HuH-7.5 (cell line): Measurements from ENCODE around the gene DMRTB1.

Experiments
- DNase-seq: peaks from one replicate; pipeline ENCODE4 v3.0.0; 2011; ENCODE audit warnings: low spot score

DMRTB1 gene

DNA sequence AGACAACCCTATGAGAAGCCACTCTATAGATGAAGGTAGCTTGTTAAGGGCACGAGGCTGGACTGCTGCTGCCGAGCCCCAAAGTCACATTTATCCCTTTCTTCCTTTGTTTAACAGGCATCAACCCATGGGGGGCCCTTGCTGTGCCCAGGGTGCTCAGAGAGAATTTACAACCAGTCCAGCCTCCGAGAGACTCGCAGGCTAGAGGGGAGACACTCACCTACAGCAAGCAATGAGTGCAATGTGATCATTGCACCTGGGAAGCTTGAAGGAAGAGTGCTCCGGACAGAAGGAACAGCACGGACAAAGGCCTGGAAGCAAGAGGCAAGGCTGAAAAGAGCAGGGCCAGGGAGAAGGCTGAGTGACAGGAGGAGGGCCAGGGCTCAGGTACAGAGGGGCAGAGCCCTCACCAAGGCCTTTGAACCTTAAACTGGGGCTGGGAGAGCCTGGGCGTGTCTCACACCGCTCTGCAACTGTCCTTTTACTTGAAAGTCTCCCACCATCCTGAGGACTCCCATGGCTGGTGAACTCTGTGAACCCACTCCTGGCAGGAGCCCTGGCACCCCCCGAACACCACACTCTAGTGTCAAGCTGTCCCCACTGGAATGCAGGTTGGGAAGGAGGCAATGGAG, 27.3 kb downstream of the DMRTB1 start:
- DNase-seq, result no peak

DNA sequence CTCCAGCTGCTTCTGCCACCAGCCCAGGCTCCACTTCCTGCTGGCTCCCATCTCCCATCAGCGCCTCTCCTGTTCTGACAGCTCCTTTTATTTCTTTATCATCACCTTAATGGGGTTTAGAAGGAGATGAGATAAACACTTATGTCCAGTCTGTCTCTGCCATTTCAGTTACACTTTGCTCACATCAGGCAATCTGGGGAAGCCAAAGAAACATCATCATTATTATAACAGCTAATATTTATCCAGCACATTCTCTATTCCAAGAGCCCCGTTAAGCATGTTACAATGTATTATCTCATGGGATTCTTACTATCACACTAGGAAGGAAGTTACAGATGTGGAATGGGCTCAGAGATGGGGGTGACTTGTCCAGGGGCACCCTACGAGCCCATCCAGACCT, 31.2 kb downstream of the DMRTB1 start:
- DNase-seq, result no peak

DNA sequence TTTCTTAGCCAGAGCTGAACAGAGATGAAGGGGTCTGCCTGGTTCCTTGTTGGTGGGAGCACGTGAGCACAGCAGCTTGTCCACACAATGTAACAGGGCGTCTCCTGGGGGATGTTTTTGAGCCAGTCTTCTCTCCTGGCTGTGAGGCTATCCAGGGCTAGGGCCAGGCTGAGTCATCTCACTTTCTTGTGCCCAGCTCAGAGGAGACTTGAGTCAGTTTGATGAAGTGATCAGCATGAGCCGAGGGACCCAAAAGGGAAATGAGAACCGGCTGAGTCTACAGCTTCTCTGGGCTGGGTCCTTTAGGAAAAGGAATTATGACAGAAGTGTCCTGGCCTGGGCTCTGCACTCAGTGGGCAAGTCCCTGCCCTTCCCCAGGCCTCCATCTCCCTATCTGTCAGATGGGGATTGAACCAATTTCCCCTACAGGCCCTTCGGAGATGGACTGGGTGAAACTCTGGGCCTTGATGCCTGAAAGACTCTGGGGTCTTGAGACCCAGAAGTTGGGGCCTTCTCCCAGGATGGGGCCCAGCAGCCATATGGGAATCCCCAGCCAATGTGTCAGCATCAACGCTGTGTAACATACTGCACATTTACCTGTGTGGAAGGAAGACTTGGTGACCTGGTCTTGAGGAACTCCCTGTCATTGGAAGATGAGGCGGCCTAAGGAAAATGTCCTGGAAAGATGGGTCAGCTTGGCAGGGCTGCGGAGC, 36.6 kb downstream of the DMRTB1 start:
- DNase-seq, result no peak

DNA sequence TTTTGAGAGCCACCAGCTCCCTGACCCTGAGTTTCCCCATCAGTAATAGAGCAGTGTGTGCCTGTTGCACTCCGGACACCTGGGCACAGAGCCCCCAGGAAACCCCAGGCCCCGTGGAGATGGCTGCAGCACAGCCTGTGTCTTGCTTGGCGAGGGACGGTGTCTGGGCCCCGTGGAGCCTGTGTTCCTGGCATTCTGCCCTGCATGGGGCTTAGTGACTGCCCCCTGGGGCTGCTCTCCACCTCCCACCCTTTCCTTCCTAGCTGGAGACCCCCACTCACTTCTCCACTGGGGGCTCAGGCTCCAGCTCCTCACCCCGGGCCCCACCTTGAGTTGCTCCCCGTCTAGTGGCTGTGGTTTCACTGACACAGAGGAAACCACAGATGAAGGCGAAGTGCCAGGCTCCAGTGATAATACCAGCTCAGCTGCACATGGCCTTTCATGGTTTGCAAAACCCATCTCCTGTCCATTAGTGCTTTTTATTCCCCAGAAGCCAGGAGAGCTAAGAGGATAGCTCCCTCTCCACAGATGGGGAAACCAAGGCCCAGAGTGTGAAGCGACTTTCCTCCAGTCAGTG, 39.4 kb downstream of the DMRTB1 start:
- no peak for DNase-seq

DNA sequence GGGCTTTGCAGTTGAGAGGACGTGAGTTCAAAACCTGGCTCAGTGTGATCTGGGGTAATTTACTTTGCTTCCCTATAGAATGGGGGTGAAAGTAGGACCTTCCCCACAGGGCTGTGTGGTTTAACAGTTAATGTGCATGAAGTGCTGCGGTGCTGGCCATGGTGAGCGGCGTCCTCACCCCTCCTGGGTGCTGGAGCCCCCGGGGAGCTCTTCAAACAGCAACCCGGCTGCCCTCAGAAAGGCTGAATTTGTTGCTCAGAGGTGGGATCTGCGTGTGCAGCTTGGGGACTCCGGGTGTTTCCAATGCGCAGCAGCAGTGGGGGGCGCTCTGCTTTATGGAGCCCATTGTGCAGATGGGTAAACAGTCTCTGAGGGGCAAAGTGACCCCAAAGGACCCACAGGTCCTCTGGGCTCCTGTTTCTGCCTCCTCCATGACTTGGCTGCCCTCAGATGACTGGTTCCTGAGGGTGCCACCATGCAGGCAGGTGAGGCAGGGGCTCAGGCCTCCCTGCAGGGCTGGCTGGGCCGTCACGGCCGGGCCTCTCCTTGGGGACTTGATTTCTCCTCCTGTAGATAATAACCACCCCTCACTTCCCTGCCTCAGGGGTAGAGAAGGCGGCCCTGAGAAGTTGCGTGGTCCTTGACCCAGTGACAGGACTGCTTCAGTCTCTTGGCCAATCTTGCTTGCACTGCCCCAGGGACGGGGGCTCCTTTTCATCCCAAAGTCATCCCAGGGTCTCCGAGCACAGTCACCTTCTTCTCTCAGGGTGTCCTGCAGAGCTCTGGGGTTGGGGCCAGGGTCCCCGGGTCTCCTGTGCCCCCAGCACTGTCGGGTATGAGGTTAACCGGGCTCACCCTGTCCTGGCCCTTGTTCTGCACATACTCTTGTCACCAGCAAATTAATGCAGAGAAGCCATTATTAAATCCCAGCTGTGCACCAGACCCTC, 40.3 kb downstream of the DMRTB1 start:
- no peak for DNase-seq

DNA sequence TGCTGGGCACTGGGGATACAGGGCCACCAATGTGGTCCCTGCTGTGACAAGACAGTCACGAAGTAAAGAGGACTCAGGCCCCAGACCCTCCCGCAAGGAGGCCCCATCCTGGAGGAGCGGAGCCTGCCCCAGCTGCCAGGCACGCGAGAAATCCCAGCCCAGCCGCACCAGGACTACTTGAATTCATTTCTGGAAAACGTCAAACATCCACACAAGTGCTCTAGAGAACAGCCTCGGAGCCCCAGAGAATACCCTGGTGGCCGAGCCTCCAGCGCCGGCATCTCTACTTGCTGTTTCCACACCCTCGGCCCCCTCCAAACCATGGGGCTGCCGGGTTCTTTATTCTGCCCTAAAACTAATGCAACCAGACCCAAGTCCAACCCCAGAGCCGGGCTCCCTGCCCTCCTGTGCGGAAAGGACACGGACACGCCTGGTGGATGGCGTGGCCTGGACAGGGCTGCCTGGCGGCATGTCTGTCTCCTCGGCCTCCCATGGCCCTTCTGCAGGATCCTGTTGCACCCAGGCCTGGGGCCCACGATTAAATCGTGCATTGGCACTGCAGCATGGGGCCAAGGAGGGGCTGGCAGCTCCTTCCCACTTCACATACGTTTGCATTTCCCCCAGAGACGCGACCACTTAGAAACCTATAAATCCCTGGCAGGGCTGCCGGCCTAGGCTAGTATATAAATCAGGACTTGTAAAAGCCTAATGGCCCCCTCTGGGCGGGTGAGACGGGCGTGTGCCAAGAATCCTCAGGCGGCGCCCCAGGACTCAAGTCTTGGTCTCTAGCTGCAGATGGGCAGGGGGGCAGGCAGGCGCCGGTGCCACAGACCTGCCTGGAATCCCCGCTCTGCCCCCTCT, 41.2 kb downstream of the DMRTB1 start:
- no peak for DNase-seq

DNA sequence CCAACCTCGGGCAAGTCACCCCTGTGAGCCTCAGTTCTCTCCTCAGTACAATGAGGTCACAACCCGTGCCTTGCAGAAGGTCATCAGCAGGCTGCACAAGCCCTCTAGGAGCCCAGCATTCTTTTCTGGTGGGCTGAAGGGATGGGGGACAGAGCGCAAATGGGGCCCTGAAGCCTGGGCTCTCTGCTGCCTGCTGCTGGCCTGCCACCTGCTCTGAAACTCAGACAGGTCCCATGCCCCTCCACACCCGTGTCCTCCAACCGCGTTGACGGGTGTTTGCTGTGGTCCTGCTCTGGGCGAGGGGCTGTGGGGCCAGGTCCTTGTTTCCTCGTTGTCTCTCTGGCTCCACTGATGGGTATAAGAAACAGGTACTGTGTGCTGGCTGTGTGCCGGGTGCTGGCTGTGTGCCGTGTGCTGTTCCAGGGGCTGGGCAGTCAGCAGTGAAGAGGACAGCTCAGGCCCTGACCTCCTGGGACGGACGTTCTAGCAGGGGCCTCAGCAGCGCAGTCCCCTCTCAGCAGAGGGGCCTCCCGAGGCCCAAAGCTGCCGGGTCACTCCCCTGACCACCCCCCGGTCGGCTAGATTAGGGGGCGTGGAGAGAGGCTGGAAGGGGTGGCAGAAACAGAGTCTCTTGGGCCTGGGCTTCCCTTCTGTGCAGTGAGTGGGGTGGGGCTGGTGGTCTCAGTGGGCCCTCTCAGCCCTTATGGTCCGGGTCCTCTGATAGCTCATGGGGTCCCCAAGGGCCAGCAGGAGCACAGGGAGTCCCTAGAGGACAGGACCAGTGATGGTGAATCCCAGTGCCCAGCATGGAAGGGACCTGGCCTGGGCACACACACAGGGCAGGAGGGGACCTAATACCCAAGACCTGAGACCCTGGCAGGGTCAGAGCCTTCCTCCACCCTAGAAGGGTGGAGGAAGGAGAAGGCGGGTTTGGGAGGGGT, 42.1 kb downstream of the DMRTB1 start:
- DNase-seq, result no peak

DNA sequence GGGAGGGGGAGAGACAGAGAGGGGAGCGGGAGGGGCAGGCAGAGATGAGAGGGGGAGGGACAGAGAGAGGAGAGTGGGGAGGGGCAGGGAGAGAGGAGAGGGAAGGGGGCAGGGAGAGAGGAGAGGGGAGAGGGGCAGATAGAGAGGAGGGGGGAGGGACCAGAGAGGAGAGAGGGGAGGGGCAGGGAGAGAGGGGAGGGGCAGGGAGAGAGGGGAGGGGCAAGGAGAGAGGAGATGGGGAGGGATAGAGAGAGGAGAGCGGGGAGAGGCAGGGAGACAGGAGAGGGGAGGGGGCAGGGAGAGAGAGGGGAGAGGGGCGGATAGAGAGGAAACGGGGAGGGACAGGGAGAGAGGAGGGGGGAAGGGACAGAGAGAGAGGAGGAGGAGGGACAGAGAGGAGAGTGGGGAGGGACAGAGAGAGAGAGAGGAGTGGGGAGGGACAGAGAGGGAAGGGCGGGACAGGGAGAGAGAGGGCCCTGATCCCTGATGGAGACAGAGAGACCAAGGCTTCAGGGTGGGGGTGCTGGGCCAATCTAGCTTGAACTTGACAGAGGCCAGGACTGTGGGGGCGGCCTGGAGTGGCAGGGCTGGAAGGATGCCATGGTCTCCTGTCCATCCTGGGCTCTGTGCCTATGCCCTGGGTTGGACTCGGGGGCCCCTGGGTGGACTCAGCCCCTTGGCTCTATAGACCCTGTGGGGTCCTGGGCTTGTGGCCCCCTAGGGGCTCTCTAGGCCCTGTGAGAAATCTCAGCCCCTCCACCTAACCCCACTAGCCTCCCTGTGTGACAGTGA, 43.6 kb downstream of the DMRTB1 start:
- no peak for DNase-seq

DNA sequence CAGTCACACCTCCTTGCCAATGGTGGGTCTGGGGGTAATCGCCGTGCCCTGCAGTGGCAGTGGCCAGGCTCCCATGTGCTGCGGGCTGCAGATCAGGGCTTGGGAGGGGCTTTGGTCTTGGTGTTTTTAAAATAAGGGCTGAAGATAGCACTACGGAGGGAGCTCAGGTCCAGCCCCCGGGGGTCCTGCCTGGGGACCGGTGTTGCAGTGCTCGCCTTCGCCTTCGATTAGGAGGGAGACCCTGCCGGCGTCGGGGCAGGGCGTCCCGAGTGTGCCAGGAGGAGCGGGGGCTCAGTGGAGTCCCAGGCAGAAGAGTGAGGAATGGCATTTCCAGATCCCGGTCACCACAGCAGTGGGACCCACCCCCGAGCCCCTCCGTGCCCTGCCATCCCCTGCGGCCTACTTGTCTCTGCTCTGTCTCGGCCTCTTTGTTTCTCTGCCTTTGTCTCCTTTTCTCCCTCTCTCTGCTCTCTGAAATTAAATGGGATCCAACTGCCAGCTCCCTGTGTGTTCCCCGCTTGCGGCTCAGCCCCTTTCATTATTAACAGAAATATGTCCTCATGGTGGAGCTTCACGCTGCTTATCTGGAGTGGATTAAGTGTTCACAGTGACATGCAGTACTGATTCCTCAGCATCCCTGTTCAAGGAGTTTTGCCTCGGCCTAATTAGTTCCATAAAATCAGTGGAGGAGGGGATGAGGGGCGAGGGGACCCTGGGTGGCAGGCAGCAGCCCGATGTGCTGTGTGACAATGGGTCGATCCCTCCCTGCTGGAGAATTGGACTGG, 44.4 kb downstream of the DMRTB1 start:
- no peak for DNase-seq

DNA sequence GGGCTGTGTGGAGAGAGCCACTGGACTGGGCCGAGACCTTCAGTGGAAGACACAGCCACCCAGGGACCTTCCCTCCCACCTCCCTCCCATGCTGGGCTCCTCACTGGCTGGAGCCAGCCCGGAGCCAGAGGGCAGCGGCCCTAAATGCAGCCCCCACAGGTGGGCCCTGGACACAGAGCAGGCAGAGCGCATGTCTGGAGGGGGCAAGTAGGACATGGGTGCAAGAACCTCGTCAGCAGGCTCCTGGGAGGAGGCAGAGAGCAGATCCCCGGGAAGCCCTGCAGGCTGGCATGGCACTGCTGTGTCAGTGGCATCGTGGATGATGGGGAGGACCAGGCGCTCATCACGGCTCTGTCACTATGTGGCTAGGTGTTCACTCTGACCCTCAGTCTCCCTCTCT, 45.7 kb downstream of the DMRTB1 start:
- DNase-seq, result no peak

DNA sequence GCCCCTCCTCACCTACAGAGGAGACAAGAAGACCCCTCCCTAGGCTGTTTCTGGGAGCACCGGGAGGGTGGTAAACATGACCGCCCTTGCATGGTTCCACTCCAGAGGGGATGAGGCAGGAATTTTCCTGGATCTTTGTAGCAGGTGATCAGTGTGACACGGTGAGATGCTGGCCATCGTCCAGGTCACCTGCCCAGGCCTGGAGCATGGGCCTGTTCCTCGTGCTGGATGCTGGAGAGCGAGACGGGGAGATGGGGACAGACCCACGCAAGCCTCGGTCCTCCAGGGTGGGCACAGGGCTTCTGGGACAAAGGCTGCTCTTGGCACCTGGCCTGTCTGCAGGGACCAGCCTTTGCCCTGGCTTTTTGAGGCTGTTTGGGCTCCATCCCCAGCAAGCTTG, 46.2 kb downstream of the DMRTB1 start:
- no peak for DNase-seq

DNA sequence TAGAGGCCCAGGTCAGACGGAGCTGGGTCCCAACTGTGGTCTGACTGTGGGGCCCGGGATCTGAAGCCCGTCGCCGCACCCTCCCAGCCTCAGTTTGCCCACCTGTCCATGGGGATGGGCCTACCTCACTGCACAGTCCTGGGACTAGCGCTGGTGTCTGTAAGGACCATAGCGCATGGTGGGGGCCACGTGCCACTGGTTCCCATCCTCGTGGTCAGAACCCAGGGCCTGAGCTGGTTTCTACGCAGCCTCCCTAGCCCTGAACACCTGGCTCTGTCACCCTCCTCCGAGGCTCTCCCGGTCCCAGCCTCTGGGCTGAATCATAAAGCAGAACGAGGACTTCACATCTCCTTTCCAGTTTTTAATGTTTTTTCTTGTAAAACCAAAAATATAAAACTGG, 46.7 kb downstream of the DMRTB1 start:
- no peak for DNase-seq

DNA sequence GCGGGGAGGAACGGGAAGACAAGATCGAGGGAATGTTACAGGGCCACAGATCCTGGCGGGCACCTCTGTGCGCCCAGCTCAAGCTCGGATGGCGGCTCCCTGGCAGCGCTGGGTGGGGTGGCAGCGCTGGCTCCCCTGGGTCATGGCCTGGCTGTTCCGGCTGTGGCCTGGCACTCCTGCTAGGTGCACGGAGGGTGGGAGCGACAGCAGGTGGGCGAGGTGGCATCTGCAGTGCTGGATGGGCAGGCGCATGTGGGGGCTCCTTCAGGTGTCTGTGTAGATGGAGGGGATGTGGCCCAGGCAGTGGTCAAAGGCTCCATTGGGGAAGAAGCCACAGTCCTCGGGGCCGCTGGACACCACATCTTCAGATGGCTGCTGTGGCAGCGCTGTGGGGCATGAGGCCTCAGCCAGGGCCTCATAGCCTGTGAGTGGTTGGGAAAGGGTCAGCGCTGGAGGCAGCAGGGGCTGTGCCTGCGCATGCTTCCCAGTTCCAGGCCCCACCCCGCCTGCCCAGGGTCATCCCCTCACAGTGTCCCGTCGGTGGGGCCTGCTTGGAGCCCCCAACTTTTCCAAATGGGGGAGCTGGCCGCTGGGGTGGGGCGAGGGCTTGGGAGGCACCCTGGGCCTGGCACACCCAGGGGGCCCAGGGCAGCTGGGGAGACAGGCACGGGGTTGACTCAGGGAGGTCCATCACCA, 47.3 kb downstream of the DMRTB1 start:
- DNase-seq, result no peak

DNA sequence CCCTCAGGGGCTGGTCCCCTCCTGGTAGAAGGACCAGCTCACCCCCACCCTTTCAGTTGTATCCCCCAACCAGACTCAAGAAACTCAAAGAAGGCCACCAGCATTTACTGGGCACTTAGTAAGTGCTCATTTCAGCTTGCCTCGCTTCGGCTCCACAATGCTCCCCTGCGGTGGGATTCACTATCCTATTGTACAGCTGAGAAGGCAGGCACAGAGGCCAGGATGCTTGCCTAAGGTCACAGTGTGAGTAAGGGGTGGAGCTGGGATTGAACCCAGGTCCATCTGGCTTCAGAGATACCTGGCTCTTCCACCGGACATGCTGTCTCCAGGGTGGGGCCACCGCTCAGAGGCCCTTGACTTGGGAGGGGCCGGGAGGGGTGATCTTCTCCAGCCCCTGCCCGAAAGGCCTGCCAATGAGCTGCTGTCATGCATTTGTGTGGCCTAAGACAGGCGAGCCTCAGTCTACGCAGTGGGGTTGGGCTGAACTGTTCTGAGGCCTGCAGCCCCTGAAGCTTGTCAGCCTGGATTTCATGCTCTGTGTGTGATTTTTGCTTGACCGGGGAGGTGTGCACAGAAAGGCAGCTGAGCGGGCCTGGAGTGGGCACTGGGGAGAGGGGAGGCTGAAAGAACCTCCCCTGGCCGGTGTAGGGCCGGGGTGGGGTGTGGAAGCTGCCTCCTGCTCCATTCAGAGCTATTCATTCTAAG, 48.1 kb downstream of the DMRTB1 start:
- DNase-seq, result no peak

DNA sequence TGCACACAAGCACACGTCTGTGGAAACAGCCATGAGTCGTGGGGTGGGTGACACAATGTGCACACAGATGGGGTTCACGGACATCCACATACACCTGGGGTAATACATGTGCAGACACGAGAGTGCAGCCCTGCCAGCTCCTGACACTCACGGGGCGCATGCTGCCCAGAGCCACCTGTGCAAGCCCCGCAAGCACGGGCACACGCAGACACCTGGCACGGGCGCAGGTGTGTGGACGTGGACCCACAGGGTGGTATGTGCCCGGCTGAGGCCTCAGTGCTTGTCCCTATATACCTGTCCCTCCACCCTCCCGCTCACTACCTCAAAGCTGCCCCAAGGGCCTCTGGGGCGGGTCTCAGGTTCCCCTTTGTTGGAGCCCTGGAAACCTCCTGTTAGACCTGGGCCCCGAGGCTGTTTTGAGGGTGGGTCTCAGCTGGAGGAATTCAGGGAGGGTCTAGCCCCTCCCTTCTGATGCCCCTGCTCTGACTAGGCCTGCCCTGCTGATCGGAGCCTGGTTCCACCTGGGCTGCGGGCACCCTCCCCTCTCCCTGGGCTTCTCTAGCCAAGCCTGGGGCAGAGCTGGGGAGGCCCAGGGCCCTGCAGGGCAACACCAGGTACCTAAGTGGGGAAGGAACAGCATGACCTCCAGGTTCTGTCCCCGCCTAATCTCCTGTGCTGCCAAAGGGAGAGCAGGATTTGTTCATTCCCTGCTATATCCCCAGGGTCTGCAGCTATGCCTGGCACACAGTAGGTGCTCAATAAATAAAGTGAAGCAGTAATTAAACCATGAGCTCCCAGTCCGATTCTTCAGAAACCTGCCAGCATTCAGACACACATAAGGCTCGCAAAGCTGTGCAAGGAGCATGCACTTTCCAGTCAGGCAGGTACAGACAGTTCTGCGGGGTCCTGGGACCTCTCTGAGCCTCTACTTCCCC, 49.1 kb downstream of the DMRTB1 start:
- no peak for DNase-seq

DNA sequence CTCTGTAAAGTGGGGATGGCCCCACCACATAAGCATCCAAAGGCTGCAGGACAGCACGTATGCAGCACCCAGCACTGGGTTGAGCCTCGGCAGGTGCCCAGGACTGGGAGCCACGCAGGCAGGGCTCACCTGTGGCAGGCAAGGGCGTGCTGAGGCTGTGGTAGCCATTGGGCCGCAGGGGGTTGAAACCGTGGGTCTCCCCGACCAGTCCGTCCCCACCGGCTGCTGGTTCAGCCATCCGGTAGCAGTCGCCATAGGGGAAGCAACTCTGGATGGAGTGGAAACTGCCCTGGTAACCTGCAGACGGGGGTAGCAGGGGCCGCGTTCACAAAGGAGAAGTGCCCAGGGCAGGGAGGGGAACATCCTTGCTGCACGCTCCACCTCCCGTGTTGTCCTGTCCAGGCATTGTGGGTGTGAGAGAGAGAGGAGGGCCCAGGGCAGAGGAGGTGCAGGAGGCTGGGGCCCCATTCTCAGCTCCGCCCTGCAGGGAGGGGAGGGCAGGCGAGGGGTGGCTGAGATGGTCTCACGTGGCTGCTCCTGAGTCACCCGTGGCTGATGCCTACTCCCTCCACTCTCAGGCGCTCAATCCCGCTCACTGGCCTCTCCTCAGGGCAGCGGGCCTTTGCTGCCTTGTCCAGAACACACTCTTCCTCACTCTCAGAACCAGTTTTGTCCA, 49.9 kb downstream of the DMRTB1 start:
- DNase-seq, result no peak
